MM.1S (cell line): ENCODE results near the gene LRCH1.

Experiments
- EZH2 ChIP-seq: fragments of 300-600 bp; sonication (generic); optimal IDR thresholded peaks from 2 replicates; pipeline ENCODE3; 2017; ENCODE audit warnings: low read depth, mild to moderate bottlenecking, antibody characterized with exemption, low read length, mixed read lengths
- TF ChIP-seq, protein P1 (sequence below): fragments of 300-600 bp; sonication (generic); IDR thresholded peaks from 2 replicates; pipeline ENCODE4 v1.5.1; 2016; ENCODE audit warnings: antibody characterized with exemption, low read length, mixed read lengths

DNA sequence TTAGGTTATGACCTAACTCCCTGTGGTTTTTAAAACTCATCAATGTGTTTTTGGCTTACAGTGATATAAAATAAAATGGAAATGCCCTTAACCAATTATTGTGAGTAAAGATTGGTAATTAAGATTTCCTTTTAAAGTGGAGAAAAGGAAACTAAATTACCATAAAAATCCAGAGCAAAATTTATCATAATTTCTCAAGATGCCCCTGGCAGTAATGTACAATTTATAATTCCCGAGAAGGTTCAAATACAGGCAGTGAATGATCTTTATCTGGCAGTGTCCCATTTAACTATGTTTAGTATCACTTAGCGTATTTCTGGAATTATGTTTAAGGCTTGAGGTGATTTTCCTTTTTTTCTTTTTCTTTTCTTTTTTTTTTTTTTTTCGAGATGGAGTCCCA is 182.5 kb downstream of the LRCH1 start:
- TF ChIP-seq, protein P1, sequence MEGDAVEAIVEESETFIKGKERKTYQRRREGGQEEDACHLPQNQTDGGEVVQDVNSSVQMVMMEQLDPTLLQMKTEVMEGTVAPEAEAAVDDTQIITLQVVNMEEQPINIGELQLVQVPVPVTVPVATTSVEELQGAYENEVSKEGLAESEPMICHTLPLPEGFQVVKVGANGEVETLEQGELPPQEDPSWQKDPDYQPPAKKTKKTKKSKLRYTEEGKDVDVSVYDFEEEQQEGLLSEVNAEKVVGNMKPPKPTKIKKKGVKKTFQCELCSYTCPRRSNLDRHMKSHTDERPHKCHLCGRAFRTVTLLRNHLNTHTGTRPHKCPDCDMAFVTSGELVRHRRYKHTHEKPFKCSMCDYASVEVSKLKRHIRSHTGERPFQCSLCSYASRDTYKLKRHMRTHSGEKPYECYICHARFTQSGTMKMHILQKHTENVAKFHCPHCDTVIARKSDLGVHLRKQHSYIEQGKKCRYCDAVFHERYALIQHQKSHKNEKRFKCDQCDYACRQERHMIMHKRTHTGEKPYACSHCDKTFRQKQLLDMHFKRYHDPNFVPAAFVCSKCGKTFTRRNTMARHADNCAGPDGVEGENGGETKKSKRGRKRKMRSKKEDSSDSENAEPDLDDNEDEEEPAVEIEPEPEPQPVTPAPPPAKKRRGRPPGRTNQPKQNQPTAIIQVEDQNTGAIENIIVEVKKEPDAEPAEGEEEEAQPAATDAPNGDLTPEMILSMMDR, result no peak
- TF ChIP-seq EZH2, result no peak
